Kidney (tissue), 14 donors: ENCODE data around the gene RYR3. TPM values are rescaled to one million over a fixed set of nuclear protein-coding genes. Genes with fewer than 3 reads are reported as not detected.

Experiments
- DNase-seq, 5 donors: peaks; one replicate each; pipeline ENCODE4 v3.0.0-alpha.2; 2013 to 2020
- FAIRE-seq: peaks from 2 replicates; lab custom pipeline; 2012; peaks lifted over from hg19 to GRCh38; lab: Jason Lieb, UNC
- H3K27ac ChIP-seq, 2 donors: one replicate each; pipeline ENCODE4 v1.7.0; 2013; ENCODE audit warnings: low read depth in 2 of 2, low read length in 2 of 2, inconsistent platforms in 1 of 2
- H3K27me3 ChIP-seq: one replicate; pipeline ENCODE4 v1.7.1; 2013; ENCODE audit warnings: low read length, inconsistent platforms; ENCODE audit not compliant: control insufficient read depth, insufficient read depth
- H3K36me3 ChIP-seq, 3 donors: one replicate each; pipeline versions ENCODE4 v1.7.0 to v1.7.1; 2013; ENCODE audit warnings: low read length in 3 of 3, control low read depth in 1 of 3, inconsistent platforms in 1 of 3; ENCODE audit not compliant: insufficient read depth in 3 of 3, control insufficient read depth in 2 of 3
- H3K4me1 ChIP-seq, 3 donors: one replicate each; pipeline versions ENCODE4 v1.7.0 to v1.7.1; 2013; ENCODE audit warnings: low read length in 3 of 3, inconsistent platforms in 1 of 3, low read depth in 1 of 3; ENCODE audit not compliant: control insufficient read depth in 2 of 3, insufficient read depth in 2 of 3
- H3K4me3 ChIP-seq, 3 donors: one replicate each; pipeline versions ENCODE4 v1.7.0 to v1.8.1; 2013; ENCODE audit warnings: low read length in 3 of 3, control low read depth in 1 of 3, inconsistent platforms in 1 of 3
- H3K9ac ChIP-seq, 3 donors: one replicate each; pipeline versions ENCODE4 v1.7.0 to v1.7.1; 2013; ENCODE audit warnings: low read length in 3 of 3, control low read depth in 1 of 3, inconsistent platforms in 1 of 3
- H3K9me3 ChIP-seq, 3 donors: one replicate each; pipeline versions ENCODE4 v1.7.0 to v1.7.1; 2013; ENCODE audit warnings: low read length in 3 of 3, control low read depth in 1 of 3, inconsistent platforms in 1 of 3; ENCODE audit not compliant: control insufficient read depth in 2 of 3, insufficient read depth in 1 of 3
- CTCF ChIP-seq: IDR thresholded peaks from 3 replicates; pipeline ENCODE4 v1.5.1; 2012; ENCODE audit warnings: mild to moderate bottlenecking, moderate library complexity, borderline replicate concordance; ENCODE audit not compliant: insufficient read depth; ENCODE audit errors: extremely low read depth
- intact Hi-C: fragments of 100-400 bp; cut with DNase I; formaldehyde crosslinking; loops from one replicate; pipeline ENCODE4 v1.11.1; 2022
- polyA plus RNA-seq: library from polyadenylated mRNA; stranded (reverse); fragments of 350-450 nt; fragmentation: Illumina TruSeq; extraction: RNeasy Lipid Tissue Mini Kit (QIAGEN cat#74804); gene quantifications from one replicate; pipeline ENCODE4 v1.2.3, GENCODE V29; 2014; ENCODE audit warnings: low read depth, low replicate concordance; ENCODE audit not compliant: insufficient read depth
- total RNA-seq: library from RNA; stranded (reverse); fragmentation: NEBNext Ultra II Directional; extraction: Animal tissue kit (Norgen Biotek cat#: 25700); gene quantifications from one replicate; pipeline ENCODE4 v1.2.1, GENCODE V29; 2021
- donor health status: control.
- donor health status: control.
- donor health status: control.
- donor health status: control.
- donor health status: control.
- donor health status: DM: yes; HTN: yes; CAD: no.
- donor health status: Normal renal cell carcinoma (clear cell type).

RYR3 gene
- total and polyA plus RNA-seq, 2 donors from 2014 or later = 0.90 to 10.5 TPM

- peak in 1 of 5 donors; percentile 34 for DNase-seq
- H3K27me3 ChIP-seq = no peaks in the 10 kb centered on the region
- FAIRE-seq = no peak
- no peaks in the 10 kb centered on the region for H3K9me3 ChIP-seq
- intact Hi-C loops = no loop called here
- H3K4me3 ChIP-seq = no peak overlapping the region
- H3K9ac ChIP-seq = no peak overlapping the region
- no peaks in the 10 kb centered on the region for H3K4me1 ChIP-seq
- TF ChIP-seq CTCF = no peak
- H3K27ac ChIP-seq = no peak overlapping the region
- H3K36me3 ChIP-seq = no peaks in the 10 kb centered on the region
Measured at GRCh38 chr15:33374226-33374914, 63.6 kb downstream of the RYR3 start.

GRCh38 chr15:33375236-33375635, 64.5 kb downstream of the RYR3 start:
- no peak for TF ChIP-seq CTCF
- Histone ChIP-seq H3K9me3 (no peaks in the 10 kb centered on the region), H3K36me3 (no peaks in the 10 kb centered on the region), H3K9ac (no peak overlapping the region), H3K27me3 (no peaks in the 10 kb centered on the region), H3K27ac (no peak overlapping the region), H3K4me1 (no peaks in the 10 kb centered on the region), H3K4me3 (no peak overlapping the region)
- intact Hi-C loops = no loop called here
- no peak for FAIRE-seq
- DNase-seq = no peak

GRCh38 chr15:33377204-33377603, 66.4 kb downstream of the RYR3 start:
- DNase-seq = no peak
- no peak overlapping the region for H3K9ac ChIP-seq
- H3K4me3 ChIP-seq = no peak overlapping the region
- FAIRE-seq = no peak
- no peaks in the 10 kb centered on the region for H3K4me1 ChIP-seq
- H3K27me3 ChIP-seq = no peaks in the 10 kb centered on the region
- intact Hi-C loops = no loop called here
- no peaks in the 10 kb centered on the region for H3K9me3 ChIP-seq
- no peaks in the 10 kb centered on the region for H3K36me3 ChIP-seq
- no peak overlapping the region for H3K27ac ChIP-seq
- no peak for TF ChIP-seq CTCF
